Glomerular endothelial cell (primary cell): ENCODE results near the gene GTPBP8. TPM values are rescaled to one million over a fixed set of nuclear protein-coding genes. Genes with fewer than 3 reads are reported as not detected.

Experiments used
- total RNA-seq: library from RNA; depleted of rRNA; stranded (reverse); fragments of >200 nt; gene quantifications from 2 replicates; pipeline ENCODE4 v1.2.3, GENCODE V29; 2015

GTPBP8 gene
- total RNA-seq, 1 donor from 2014 or later, result 14.4 TPM

Other genes starting within 250 kb of the GTPBP8 start
- gene CD200R1L, start 144.1 kb upstream of the GTPBP8 start, total RNA-seq, result not detected in 2 replicates
- not detected in 2 replicates for gene CD200R1, start 15.9 kb upstream of the GTPBP8 start, total RNA-seq
- gene BOC, start 220.6 kb downstream of the GTPBP8 start, total RNA-seq, result 2.2 and 4.2 TPM in 2 replicates